OCI-LY7 (cell line): ENCODE measurements around the gene ZCCHC12. TPM values are rescaled to one million over a fixed set of nuclear protein-coding genes. Genes with fewer than 3 reads are reported as not detected.

ENCODE experiments used
- Bru-seq: library from RNA; stranded (reverse); fragments of 400-500 nt; gene quantifications from one replicate; lab custom pipeline; 2021; lab: Mats Ljungman, UMichigan
- BruChase-seq, 2 experiments: library from RNA; stranded (reverse); fragments of 400-500 nt; gene quantifications; one replicate each; lab custom pipeline; 2021; lab: Mats Ljungman, UMichigan
- BruUV-seq: library from RNA; stranded (reverse); fragments of 400-500 nt; replicated peaks from 2 replicates; lab custom pipeline; 2021; lab: Mats Ljungman, UMichigan
- CTCF ChIA-PET: fragments of 300-600 bp; sonication (Branson Sonifier 250); formaldehyde crosslinking; loops from one replicate; lab custom pipeline; 2022; ENCODE audit warnings: antibody characterized with exemption; ENCODE audit not compliant: unreplicated experiment; lab: Charles Lee
- POLR2A ChIA-PET: fragments of 300-600 bp; sonication (Branson Sonifier 250); formaldehyde crosslinking; loops from one replicate; lab custom pipeline; 2022; ENCODE audit warnings: antibody characterized with exemption; lab: Charles Lee
- DNase-seq: peaks from one replicate; pipeline ENCODE4 v3.0.0-alpha.2; 2015; ENCODE audit warnings: low spot score
- H2AFZ ChIP-seq: fragments of 200-600 bp; sonication (generic), shearing (Covaris generic); 2 replicates; pipeline ENCODE4 v1.6.1; 2014; ENCODE audit warnings: mild to moderate bottlenecking, antibody characterized with exemption, low read length, moderate library complexity
- H3K27ac ChIP-seq: fragments of 200-600 bp; sonication (generic); 2 replicates; pipeline ENCODE4 v1.5.1; 2014; ENCODE audit warnings: mixed run types, low read depth, mild to moderate bottlenecking, moderate library complexity, low read length, inconsistent platforms; ENCODE audit not compliant: poor library complexity, severe bottlenecking
- H3K36me3 ChIP-seq: fragments of 200-600 bp; sonication (generic); 2 replicates; pipeline ENCODE4 v1.6.1; 2014; ENCODE audit warnings: mild to moderate bottlenecking, antibody characterized with exemption, low read length, moderate library complexity, mixed read lengths; ENCODE audit not compliant: insufficient read depth
- H3K4me1 ChIP-seq: fragments of 200-600 bp; sonication (generic); 2 replicates; pipeline ENCODE4 v1.5.1; 2014; ENCODE audit warnings: mild to moderate bottlenecking, low read length; ENCODE audit not compliant: insufficient read depth, poor library complexity, severe bottlenecking
- H3K4me2 ChIP-seq: fragments of 200-600 bp; sonication (generic); 2 replicates; pipeline ENCODE4 v1.6.1; 2014; ENCODE audit warnings: mild to moderate bottlenecking, low read length
- H3K4me3 ChIP-seq: fragments of 200-600 bp; sonication (generic); 2 replicates; pipeline ENCODE4 v1.5.1; 2014; ENCODE audit warnings: mild to moderate bottlenecking, low read depth, low read length; ENCODE audit not compliant: poor library complexity, severe bottlenecking
- H3K79me2 ChIP-seq: fragments of 200-600 bp; sonication (generic); 2 replicates; pipeline ENCODE4 v1.6.1; 2016; ENCODE audit warnings: low read depth, mild to moderate bottlenecking, low read length, moderate library complexity, mixed read lengths; ENCODE audit not compliant: insufficient read depth
- H3K9me2 ChIP-seq: fragments of 200-600 bp; sonication (generic); 2 replicates; pipeline ENCODE4 v1.6.1; 2016; ENCODE audit warnings: mild to moderate bottlenecking, low read length, mixed read lengths; ENCODE audit not compliant: insufficient read depth
- H3K9me3 ChIP-seq: fragments of 200-600 bp; sonication (generic); 2 replicates; pipeline ENCODE4 v1.6.1; 2014; ENCODE audit warnings: mild to moderate bottlenecking, mixed run types, low read length, mixed read lengths
- H4K20me1 ChIP-seq: fragments of 200-600 bp; sonication (generic); 2 replicates; pipeline ENCODE4 v1.6.1; 2014; ENCODE audit warnings: mild to moderate bottlenecking, antibody characterized with exemption, low read length, moderate library complexity, mixed read lengths; ENCODE audit not compliant: insufficient read depth
- CTCF ChIP-seq: fragments of 200-600 bp; sonication (generic); conservative IDR thresholded peaks from 2 replicates; pipeline ENCODE4 v1.5.1; 2014; ENCODE audit warnings: mild to moderate bottlenecking, antibody characterized with exemption, low read length, moderate library complexity, mixed read lengths
- EZH2phosphoT487 ChIP-seq: fragments of 200-600 bp; sonication (generic); IDR thresholded peaks from 2 replicates; pipeline ENCODE4 v1.6.1; 2018; ENCODE audit warnings: low read depth, borderline replicate concordance, mild to moderate bottlenecking, mixed run types, antibody characterized with exemption, low read length, moderate library complexity, mixed read lengths
- intact Hi-C: fragments of 100-400 bp; cut with micrococcal nuclease; formaldehyde crosslinking; loops from one replicate; pipeline ENCODE4 v1.10.0; 2022; ENCODE audit not compliant: unreplicated experiment
- long read RNA-seq: library from polyadenylated mRNA; stranded (forward); transcript quantifications from one replicate; pipeline ENCODE4 v2.0.0, GENCODE V29; 2022
- total RNA-seq, 2 experiments: library from RNA; depleted of rRNA in 1 of 2; stranded (reverse); fragments of >200 nt in 1 of 2; shearing (Covaris generic) in 1 of 2; gene quantifications; 2 replicates each; pipeline ENCODE4 v1.2.3, GENCODE V29; 2014 to 2022

The ZCCHC12 gene
- not detected in 2 replicates for total RNA-seq (2014; rRNA removed; shearing (Covaris generic))
- not detected in 2 replicates for total RNA-seq (2022)
- not detected for Bru-seq, nascent RNA
- BruChase-seq, experiment 1, labeled RNA remaining after a 6-hour chase: not detected
- not detected for BruChase-seq, experiment 2, labeled RNA remaining after a 2-hour chase
- long read RNA-seq: 0 reads

- Histone ChIP-seq H3K9me3 (no peaks in the 10 kb centered on the region), H3K27ac (no peak within 1 kb of the TSS), H3K79me2 (no peaks in the 10 kb centered on the region), H2AFZ (no peak within 1 kb of the TSS), H3K36me3 (no peaks in the 10 kb centered on the region), H3K9me2 (no peaks in the 10 kb centered on the region), H4K20me1 (no peaks in the 10 kb centered on the region), H3K4me1 (no peaks in the 10 kb centered on the region), H3K4me3 (no peak within 1 kb of the TSS), H3K4me2 (no peak within 1 kb of the TSS)
- no peak for TF ChIP-seq CTCF
- TF ChIP-seq EZH2phosphoT487: no peak
- ChIA-PET POLR2A (no interaction called here), CTCF (no interaction called here)
- DNase-seq: no peak
- intact Hi-C loops: no loop called here
- no TSS peak for BruUV-seq
Measured at GRCh38 chrX:118823263-118824172, at the start of gene ZCCHC12. TSS of gene ZCCHC12 (plus strand) at chrX:118823824. CDS start at chrX:118825245, 1,421 bp downstream.

- no peaks in the 10 kb centered on the region for H3K9me2 ChIP-seq
- POLR2A ChIA-PET: no interaction called here
- no peaks in the 10 kb centered on the region for H3K79me2 ChIP-seq
- no peaks in the 10 kb centered on the region for H3K9me3 ChIP-seq
- H2AFZ ChIP-seq: no peak overlapping the region
- no peak for DNase-seq
- no TSS peak for BruUV-seq
- no peak for TF ChIP-seq EZH2phosphoT487
- TF ChIP-seq CTCF: no peak
- intact Hi-C loops: no loop called here
- H3K4me2 ChIP-seq: no peak overlapping the region
- H4K20me1 ChIP-seq: no peaks in the 10 kb centered on the region
- H3K4me1 ChIP-seq: no peaks in the 10 kb centered on the region
- CTCF ChIA-PET: no interaction called here
- no peak overlapping the region for H3K27ac ChIP-seq
- H3K4me3 ChIP-seq: no peak overlapping the region
- no peaks in the 10 kb centered on the region for H3K36me3 ChIP-seq
Measured at GRCh38 chrX:118779581-118779980, 44.0 kb upstream of the ZCCHC12 start.

GRCh38 chrX:118780509-118780908, 43.1 kb upstream of the ZCCHC12 start:
- CTCF ChIA-PET: no interaction called here

More at GRCh38 chrX:118780509-118780908, 43.1 kb upstream of the ZCCHC12 start:
- no peaks in the 10 kb centered on the region for H3K36me3 ChIP-seq
- H3K4me3 ChIP-seq: no peak overlapping the region
- no peaks in the 10 kb centered on the region for H3K9me2 ChIP-seq
- DNase-seq: no peak
- H3K4me2 ChIP-seq: no peak overlapping the region
- H3K27ac ChIP-seq: no peak overlapping the region
- TF ChIP-seq CTCF: no peak
- TF ChIP-seq EZH2phosphoT487: no peak
- no peaks in the 10 kb centered on the region for H3K4me1 ChIP-seq
- H2AFZ ChIP-seq: no peak overlapping the region
- H3K9me3 ChIP-seq: no peaks in the 10 kb centered on the region
- no peaks in the 10 kb centered on the region for H3K79me2 ChIP-seq
- no TSS peak for BruUV-seq
- no peaks in the 10 kb centered on the region for H4K20me1 ChIP-seq
- intact Hi-C loops: no loop called here
- POLR2A ChIA-PET: no interaction called here
